22Rv1 (cell line): Measurements from ENCODE around the gene DNAH1.

Experiments used
- H3K27ac ChIP-seq: fragments of 450-650 bp; 2 replicates; pipeline ENCODE4 v1.5.1; 2017
- ZFX ChIP-seq: fragments of 450-650 bp; IDR thresholded peaks from 2 replicates; pipeline ENCODE4 v1.6.1; 2017; ENCODE audit warnings: antibody characterized with exemption, borderline replicate concordance
- TF ChIP-seq, protein P1 (sequence below): fragments of 450-650 bp; IDR thresholded peaks from 2 replicates; pipeline ENCODE4 v1.5.1; 2017; ENCODE audit warnings: mild to moderate bottlenecking

The DNAH1 gene

DNA sequence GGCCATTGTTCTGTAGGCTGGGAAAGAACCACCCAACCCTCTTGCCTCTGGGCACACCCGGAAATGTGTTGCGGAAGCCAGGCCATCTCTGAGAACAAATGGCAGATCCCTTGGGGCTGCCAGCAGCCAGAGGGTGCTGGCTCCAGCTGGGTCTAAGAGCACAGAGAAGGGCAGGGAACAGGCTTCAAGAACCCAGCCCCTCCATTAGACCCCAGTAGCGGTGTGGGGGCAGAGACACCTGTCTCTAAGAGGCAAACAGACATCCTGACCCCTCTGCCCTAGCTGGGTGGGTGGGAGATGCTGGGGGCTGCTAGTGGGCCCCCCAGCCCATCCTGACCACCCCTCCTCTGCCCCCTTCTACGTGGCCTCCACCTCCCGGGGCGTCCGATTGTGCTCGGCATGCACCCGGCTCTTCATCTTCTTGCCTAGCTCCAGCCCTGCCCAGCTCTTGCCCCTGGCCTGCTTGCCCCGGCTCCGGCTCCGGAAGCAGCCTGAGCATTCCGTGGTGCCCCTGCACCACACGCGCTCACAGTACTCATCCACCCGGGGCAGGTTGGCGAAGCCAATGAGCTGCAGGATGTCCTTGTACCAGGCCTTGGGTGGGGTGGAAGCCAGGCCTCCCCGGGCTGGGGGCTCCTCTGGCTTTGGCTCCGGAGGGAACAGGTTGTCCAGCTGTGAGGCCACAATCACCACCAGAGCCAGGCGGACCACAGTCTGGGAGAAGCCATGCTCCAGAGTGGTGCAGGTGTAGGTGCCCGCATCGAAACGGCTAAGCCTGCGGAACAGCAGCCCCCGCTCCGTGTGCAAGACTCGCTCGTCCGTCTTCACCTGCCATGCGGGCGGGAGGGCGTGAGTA lies 119.4 kb downstream of the DNAH1 start:
- TF ChIP-seq, protein P1, sequence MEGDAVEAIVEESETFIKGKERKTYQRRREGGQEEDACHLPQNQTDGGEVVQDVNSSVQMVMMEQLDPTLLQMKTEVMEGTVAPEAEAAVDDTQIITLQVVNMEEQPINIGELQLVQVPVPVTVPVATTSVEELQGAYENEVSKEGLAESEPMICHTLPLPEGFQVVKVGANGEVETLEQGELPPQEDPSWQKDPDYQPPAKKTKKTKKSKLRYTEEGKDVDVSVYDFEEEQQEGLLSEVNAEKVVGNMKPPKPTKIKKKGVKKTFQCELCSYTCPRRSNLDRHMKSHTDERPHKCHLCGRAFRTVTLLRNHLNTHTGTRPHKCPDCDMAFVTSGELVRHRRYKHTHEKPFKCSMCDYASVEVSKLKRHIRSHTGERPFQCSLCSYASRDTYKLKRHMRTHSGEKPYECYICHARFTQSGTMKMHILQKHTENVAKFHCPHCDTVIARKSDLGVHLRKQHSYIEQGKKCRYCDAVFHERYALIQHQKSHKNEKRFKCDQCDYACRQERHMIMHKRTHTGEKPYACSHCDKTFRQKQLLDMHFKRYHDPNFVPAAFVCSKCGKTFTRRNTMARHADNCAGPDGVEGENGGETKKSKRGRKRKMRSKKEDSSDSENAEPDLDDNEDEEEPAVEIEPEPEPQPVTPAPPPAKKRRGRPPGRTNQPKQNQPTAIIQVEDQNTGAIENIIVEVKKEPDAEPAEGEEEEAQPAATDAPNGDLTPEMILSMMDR, result no peak
- TF ChIP-seq ZFX, result no peak
- no peak overlapping the region for H3K27ac ChIP-seq

DNA sequence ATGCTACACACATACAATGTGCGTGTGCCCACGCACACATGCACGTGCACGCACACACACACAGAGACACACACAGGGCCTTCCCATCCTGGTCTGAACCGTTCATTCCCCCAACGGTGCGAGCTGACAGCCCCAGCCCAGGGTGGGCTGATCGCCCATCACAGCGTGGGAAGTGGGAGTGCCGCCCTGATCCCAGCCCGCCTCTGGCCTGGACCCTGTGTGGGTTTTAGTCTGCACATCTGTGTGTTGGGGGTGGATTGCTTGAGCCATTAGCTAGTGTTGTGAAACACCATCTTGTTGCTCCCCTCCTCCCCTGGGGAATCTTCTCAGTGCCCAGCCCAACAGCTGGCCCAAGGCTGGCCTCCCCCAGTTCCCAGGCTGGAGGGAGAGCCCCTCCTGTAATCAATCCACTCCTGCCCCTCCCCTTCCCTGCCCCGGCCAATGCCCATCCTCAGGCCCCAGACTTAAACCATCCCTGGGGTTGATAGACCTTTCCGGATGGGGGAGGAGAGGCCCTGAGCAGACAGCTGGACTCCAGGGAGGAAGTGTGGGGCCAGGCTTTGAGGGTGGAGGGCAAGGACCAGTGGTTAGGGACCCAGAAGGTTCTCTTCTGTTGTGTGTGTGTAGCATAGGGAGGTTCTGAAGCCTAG lies 120.5 kb downstream of the DNAH1 start:
- no peak for TF ChIP-seq ZFX
- TF ChIP-seq, protein P1, result no peak
- H3K27ac ChIP-seq, result no peak overlapping the region

DNA sequence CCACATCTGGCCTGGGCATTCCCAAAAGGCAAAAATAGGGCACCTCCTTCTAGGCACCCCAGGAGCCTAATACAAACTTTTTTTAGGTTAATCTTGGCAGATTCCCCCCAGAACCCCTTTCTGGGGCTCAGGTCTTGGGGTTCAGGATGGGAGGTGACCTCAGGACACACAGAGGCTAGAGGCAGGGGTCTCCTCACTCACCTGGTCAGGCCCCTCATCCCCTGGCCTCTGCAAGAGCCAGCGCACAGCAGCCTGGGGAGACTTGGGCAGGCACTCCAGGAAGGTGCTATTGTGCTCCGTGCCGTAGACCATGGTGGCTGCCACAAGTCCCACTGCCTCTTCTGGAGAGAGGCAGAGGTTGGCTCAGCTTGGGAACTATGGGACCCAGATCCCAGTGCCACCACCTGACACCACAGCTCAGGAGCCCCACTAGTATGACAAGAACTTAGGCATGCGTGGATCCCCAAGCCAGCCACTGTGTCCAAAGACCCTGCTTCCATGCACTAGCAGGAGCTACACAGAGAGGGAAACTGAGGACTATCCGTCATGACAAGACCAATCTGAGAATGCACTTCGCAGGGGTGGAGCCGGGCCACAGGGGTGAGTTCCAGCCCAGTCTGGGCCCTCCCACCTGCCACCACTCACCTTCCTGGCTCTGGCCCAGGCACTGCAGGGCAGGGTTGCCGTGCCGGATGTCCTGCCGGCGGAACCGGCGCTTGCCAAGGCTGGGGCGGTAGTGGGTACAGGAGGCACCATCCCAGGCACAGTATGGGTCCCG lies 121.4 kb downstream of the DNAH1 start:
- TF ChIP-seq, protein P1, result no peak
- no peak for TF ChIP-seq ZFX
- H3K27ac ChIP-seq, result peak overlapping the region; percentile 81

DNA sequence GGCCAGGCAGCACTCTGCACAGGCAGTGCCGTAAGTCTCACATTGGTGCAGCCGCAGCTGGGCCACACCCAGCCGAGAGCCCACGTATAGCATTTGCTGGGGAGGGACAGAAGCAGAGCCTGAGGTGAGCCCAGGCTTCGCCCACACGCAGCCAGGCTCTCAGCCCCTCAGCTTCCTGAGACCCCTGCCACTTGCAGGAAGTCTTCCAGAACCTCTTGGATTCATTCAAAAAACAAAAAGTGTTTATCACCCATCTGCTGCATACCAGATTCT lies 121.9 kb downstream of the DNAH1 start:
- H3K27ac ChIP-seq, result peak overlapping the region; percentile 81
- no peak for TF ChIP-seq ZFX
- TF ChIP-seq, protein P1, result no peak

DNA sequence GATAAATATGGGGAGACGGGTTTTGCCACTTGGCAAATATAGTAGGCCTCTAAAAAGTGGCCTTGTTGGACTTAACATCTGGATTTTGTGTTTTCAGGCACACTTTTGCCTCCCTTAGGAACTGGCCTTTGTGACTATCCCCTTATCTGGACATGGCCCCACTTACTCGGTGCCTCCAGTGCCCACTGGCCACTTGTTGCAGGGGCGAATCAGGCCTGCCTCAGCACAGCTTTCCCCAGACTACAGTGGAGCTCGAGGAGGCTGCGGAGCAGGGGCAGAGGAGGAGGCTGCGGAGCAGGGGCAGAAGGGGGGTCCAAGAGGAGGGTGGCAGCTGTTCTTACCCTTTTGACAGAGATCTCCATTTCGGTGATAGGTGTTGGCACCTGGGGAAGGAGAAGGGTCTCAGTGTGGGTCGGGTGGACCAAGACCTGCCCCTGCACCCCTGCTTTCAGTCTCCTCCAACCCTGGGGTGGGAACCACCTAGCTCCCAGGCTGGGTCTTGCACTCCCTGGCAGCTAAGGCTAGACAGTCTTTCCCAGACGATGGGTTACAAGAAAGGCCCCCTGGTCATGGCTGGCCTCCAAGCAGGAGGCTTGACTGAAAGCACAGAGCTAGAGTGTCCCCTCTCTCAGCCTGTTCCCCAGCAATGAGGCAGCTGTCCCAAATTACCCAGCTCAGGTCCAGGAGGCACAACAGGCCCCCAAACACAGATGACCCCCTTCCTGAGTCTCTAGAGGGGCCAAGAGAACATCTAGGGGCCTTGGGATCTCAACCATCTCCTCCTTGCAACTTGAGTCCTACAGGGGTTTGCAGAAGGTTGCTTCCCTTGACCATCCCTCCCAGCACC lies 122.7 kb downstream of the DNAH1 start:
- TF ChIP-seq ZFX, result no peak
- TF ChIP-seq, protein P1, result no peak
- peak overlapping the region; percentile 81 for H3K27ac ChIP-seq

DNA sequence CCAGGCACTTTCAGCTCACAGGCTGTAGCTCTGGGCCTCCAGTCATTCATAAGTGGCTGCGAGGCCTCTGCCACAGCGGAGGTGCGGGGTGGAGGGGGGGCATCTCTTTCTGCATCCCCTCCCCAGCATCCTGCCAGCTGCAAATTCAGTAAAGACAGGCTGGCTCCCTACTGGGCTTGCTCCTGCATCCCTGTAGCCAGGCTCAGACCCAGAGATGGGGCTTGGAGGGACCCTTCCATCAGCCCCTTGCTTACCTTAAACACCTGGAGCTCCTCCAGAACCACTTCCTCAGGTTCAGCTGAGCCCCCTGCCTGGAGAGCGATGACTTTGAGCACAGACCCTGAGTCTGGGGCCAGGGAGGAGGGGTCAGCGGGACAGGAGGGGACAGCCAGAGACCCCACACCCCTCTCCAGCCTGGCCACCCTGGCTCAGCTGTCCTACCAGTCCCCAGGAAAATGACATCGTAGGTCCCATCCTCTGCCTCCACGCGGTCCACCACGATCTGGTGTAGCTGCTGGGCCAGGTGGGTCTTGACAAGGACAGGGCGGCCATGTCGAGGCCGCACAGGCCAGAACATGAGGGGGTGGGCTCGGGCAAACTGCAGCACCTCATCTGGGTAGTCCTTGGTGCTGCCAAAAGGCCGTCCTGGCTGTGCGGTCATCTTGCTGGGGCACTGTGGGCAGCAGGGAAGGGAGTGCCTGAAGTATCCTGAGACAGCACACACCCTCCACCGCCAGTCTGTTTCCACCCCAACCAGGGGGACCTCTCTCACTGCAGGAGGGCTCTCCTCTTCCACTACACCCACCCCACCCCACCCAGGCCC lies 123.5 kb downstream of the DNAH1 start:
- no peak overlapping the region for H3K27ac ChIP-seq
- TF ChIP-seq, protein P1, result no peak
- TF ChIP-seq ZFX, result no peak
